ENCODE data around the gene SSX2IP. TPM values are rescaled to one million over a fixed set of nuclear protein-coding genes. Genes with fewer than 3 reads are reported as not detected.

Gene SSX2IP
- total RNA-seq, 2 donors from 2014 or later: 8.5 to 13.8 TPM

Other genes with a start within 250 kb of the SSX2IP start
- 10 to 100 TPM; 56.7 to 68.2 TPM for gene RPF1, start 211.2 kb downstream of the SSX2IP start, total RNA-seq
- 1 to 10 TPM; 2.3 to 2.9 TPM for gene SPATA1, start 184.1 kb downstream of the SSX2IP start, total RNA-seq
- gene GNG5, start 183.9 kb downstream of the SSX2IP start, total RNA-seq: 100 to 1,000 TPM in 1 of 2 donors, 10 to 100 TPM in 1; 88.5 to 101 TPM
- 10 to 100 TPM; 27.2 to 31.3 TPM for gene CTBS, start 116.0 kb downstream of the SSX2IP start, total RNA-seq
- gene LPAR3, start 202.7 kb upstream of the SSX2IP start, total RNA-seq: under 1 TPM; 0.24 to 0.65 TPM